WTC11 (cell line): ENCODE results near the gene BCOR. TPM values are rescaled to one million over a fixed set of nuclear protein-coding genes. Genes with fewer than 3 reads are reported as not detected.

Experiments used
- ATAC-seq: fragments of 200-7000 bp; cut with Tn5 transposase; 2 replicates; pipeline ENCODE4 v1.10.0; 2021; ENCODE audit warnings: mild to moderate bottlenecking, moderate library complexity
- CTCF ChIA-PET: fragments of 300-600 bp; sonication (Branson Sonifier 250); formaldehyde crosslinking; loops from one replicate; lab custom pipeline; 2021; ENCODE audit warnings: antibody characterized with exemption; lab: Charles Lee
- POLR2A ChIA-PET: fragments of 350-600 bp; sonication (Branson Sonifier 250); formaldehyde crosslinking; loops from one replicate; lab custom pipeline; 2021; ENCODE audit warnings: antibody characterized with exemption; lab: Charles Lee
- DNase-seq: peaks from one replicate; pipeline ENCODE4 v3.0.0; 2021; ENCODE audit warnings: low spot score
- H3K27ac Mint-ChIP-seq: 2 replicates; pipeline ENCODE4 v1.8.0; 2021; ENCODE audit warnings: mixed read lengths
- H3K27me3 Mint-ChIP-seq: 2 replicates; pipeline ENCODE4 v1.8.0; 2021; ENCODE audit warnings: low read depth, mild to moderate bottlenecking, moderate library complexity, mixed read lengths
- H3K36me3 Mint-ChIP-seq: 2 replicates; pipeline ENCODE4 v1.8.0; 2021; ENCODE audit warnings: mixed read lengths
- H3K4me1 Mint-ChIP-seq: 2 replicates; pipeline ENCODE4 v1.8.0; 2022; ENCODE audit warnings: mixed read lengths
- H3K4me3 Mint-ChIP-seq: 2 replicates; pipeline ENCODE4 v1.8.0; 2021; ENCODE audit warnings: mild to moderate bottlenecking, moderate library complexity, mixed read lengths
- H3K9me3 Mint-ChIP-seq: 2 replicates; pipeline ENCODE4 v1.8.0; 2021; ENCODE audit warnings: mixed read lengths
- ATF1 ChIP-seq: sonication (generic); formaldehyde crosslinking; IDR thresholded peaks from 2 replicates; pipeline ENCODE4 v1.8.1; 2023; ENCODE audit warnings: mild to moderate bottlenecking, moderate library complexity, missing genetic modification reagents
- CTCF ChIP-seq: fragments of 200-600 bp; IDR thresholded peaks from 2 replicates; pipeline ENCODE4 v1.8.0; 2022; ENCODE audit warnings: antibody characterized with exemption
- ETV6 ChIP-seq: sonication (generic); formaldehyde crosslinking; IDR thresholded peaks from 2 replicates; pipeline ENCODE4 v1.8.1; 2022; ENCODE audit warnings: mild to moderate bottlenecking, missing genetic modification reagents
- FOXP1 ChIP-seq: sonication (generic); formaldehyde crosslinking; IDR thresholded peaks from 2 replicates; pipeline ENCODE4 v1.8.0; 2022; ENCODE audit warnings: missing genetic modification reagents, mild to moderate bottlenecking, moderate library complexity, borderline replicate concordance
- GABPB1 ChIP-seq: sonication (generic); formaldehyde crosslinking; IDR thresholded peaks from 2 replicates; pipeline ENCODE4 v1.8.1; 2023; ENCODE audit warnings: mild to moderate bottlenecking, missing genetic modification reagents
- IRF1 ChIP-seq: sonication (generic); formaldehyde crosslinking; IDR thresholded peaks from 2 replicates; pipeline ENCODE4 v1.8.0; 2023; ENCODE audit warnings: missing genetic modification reagents
- MAX ChIP-seq: sonication (generic); formaldehyde crosslinking; IDR thresholded peaks from 2 replicates; pipeline ENCODE4 v1.8.0; 2022; ENCODE audit warnings: mild to moderate bottlenecking, missing genetic modification reagents
- MYBL2 ChIP-seq: sonication (generic); formaldehyde crosslinking; IDR thresholded peaks from 2 replicates; pipeline ENCODE4 v1.8.1; 2023; ENCODE audit warnings: mild to moderate bottlenecking, moderate library complexity, missing genetic modification reagents
- NR1H2 ChIP-seq: sonication (generic); formaldehyde crosslinking; IDR thresholded peaks from 2 replicates; pipeline ENCODE4 v1.9.0; 2021; ENCODE audit warnings: mild to moderate bottlenecking, moderate library complexity, missing genetic modification reagents
- NR2C2 ChIP-seq: sonication (generic); formaldehyde crosslinking; IDR thresholded peaks from 2 replicates; pipeline ENCODE4 v1.8.0; 2022; ENCODE audit warnings: mild to moderate bottlenecking, missing genetic modification reagents
- NR3C1 ChIP-seq: sonication (generic); formaldehyde crosslinking; conservative IDR thresholded peaks from 2 replicates; pipeline ENCODE4 v1.8.1; 2023; ENCODE audit warnings: low read depth, mild to moderate bottlenecking, missing genetic modification reagents
- RELA ChIP-seq: sonication (generic); formaldehyde crosslinking; IDR thresholded peaks from 2 replicates; pipeline ENCODE4 v1.8.1; 2022; ENCODE audit warnings: missing genetic modification reagents, mild to moderate bottlenecking, borderline replicate concordance
- SMAD3 ChIP-seq: sonication (generic); formaldehyde crosslinking; IDR thresholded peaks from 2 replicates; pipeline ENCODE4 v1.8.0; 2022; ENCODE audit warnings: missing genetic modification reagents, mild to moderate bottlenecking, borderline replicate concordance
- SMAD4 ChIP-seq: sonication (generic); formaldehyde crosslinking; IDR thresholded peaks from 2 replicates; pipeline ENCODE4 v1.8.0; 2022; ENCODE audit warnings: mild to moderate bottlenecking, missing genetic modification reagents
- ZNF121 ChIP-seq: sonication (generic); formaldehyde crosslinking; IDR thresholded peaks from 2 replicates; pipeline ENCODE4 v1.8.0; 2023; ENCODE audit warnings: missing genetic modification reagents
- ZNF281 ChIP-seq: sonication (generic); formaldehyde crosslinking; IDR thresholded peaks from 2 replicates; pipeline ENCODE4 v1.8.0; 2023; ENCODE audit warnings: mild to moderate bottlenecking, missing genetic modification reagents
- ZNF416 ChIP-seq: fragments of 250-450 bp; sonication (Bioruptor Pico); IDR thresholded peaks from 2 replicates; pipeline ENCODE4 v1.9.0; 2021; ENCODE audit warnings: mild to moderate bottlenecking, inconsistent platforms
- ZNF425 ChIP-seq: fragments of 250-450 bp; sonication (Bioruptor Pico); conservative IDR thresholded peaks from 2 replicates; pipeline ENCODE4 v1.9.0; 2021; ENCODE audit warnings: mild to moderate bottlenecking
- total RNA-seq: library from RNA; stranded (reverse); gene quantifications from 3 replicates; pipeline ENCODE4 v1.2.3, GENCODE V29; 2021

BCOR gene
- total RNA-seq, 1 experiment from 2014 or later = 44.5 TPM

GRCh38 chrX:40107291-40108161, 9.8 kb upstream of the BCOR start (continued):
- TF ChIP-seq ZNF425 (CRISPR knock-in tag) (no peak), NR3C1 (CRISPR knock-in tag) (no peak)
- TF ChIP-seq, all 79 proteins: peak for 5

- Mint-ChIP-seq H3K27me3 (peaks cover 42% of the 10 kb centered on the region), H3K4me1 (peaks cover 25% of the 10 kb centered on the region), H3K4me3 (peak overlapping the region; percentile 83), H3K36me3 (no peaks in the 10 kb centered on the region), H3K9me3 (no peaks in the 10 kb centered on the region), H3K27ac (peak overlapping the region; percentile 89)
- DNase-seq (no peak), ATAC-seq (peak; percentile 1; the same call in 1 of the 2 replicates)
- CTCF ChIA-PET = interaction anchor here (1.2 to 1.4 kb wide), 2 partner anchors 21 to 35 kb away, joined by 3 read pairs; no protein-coding TSS in a partner anchor
- POLR2A ChIA-PET = no interaction called here
- TF ChIP-seq ETV6 (CRISPR knock-in tag) (no peak), ZNF121 (no peak), MYBL2 (CRISPR knock-in tag) (no peak), GABPB1 (no peak), SMAD4 (no peak), ZNF416 (CRISPR knock-in tag) (no peak), MAX (CRISPR knock-in tag) (no peak), CTCF (no peak), ZNF281 (CRISPR knock-in tag) (no peak), ATF1 (CRISPR knock-in tag) (no peak), NR1H2 (CRISPR knock-in tag) (no peak), RELA (CRISPR knock-in tag) (no peak), IRF1 (CRISPR knock-in tag) (no peak), FOXP1 (no peak), NR2C2 (CRISPR knock-in tag) (no peak), SMAD3 (CRISPR knock-in tag) (no peak)
Measured at GRCh38 chrX:40106676-40107290, 9.0 kb upstream of the BCOR start.
